ENCODE measurements around the gene MIDN. TPM values are rescaled to one million over a fixed set of nuclear protein-coding genes. Genes with fewer than 3 reads are reported as not detected.

The MIDN gene
- polyA plus RNA-seq, 4 donors, result 28.1 to 106 (median 33.0) TPM

DNA sequence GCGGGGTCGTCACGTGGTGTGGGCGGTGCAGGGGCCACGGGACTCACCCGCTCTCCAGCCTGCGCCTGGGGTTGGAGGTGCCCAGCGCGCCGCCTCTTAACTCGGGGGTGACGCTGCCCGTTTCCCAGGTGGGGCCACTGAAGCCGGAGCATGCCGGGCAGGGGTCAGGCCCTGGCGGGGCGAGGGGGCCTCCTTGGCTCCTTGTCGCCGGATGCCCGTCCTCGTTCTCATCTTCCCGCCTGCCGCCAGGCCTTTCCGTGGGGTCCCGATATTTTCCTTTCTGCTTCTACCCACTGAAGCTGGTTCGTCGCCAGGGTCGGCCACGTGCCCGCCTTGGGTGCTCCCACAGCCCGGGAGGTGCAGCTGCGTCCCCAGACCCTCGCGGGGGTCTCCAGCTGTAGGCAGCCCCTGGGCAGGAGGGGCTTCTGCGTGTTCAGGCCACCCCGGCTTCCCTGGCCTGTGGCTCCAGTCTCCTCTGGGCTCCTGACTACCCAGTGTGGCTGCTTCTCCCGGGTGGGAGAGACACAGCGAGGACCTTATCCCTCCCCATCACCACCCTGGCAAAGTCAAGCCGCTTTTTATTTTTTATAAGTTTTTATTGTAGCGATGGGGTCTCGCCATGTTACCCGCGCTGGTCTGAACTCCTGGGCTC lies 27.7 kb downstream of the MIDN start:
- no peak for DNase-seq
- 1 to 6% (median 4%) methylated on average over 35 to 43 of the region's 43 CpGs for WGBS, 3 donors

DNA sequence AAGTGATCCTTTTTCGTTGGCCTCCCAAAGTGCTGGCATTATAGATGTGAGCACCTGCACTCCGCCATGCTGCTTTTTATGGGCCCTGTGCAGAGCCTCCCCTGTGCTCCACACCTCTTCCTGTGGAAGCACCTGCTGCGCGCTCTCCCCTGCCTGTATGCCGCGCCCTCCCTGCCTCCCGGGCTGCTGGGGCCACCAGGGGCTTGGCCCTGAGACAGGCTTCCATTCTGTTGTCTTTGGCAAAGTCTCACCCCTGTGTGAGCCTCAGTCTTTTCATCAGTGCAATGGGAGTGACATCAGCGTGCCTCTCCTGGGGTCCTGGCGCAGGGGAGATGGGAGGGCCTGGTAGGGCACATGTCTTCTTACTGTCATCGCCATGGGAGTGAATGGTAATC lies 28.2 kb downstream of the MIDN start:
- peaks cover 1 to 32% (median 6%) of the 10 kb centered on the region in 3 donors for H3K4me1 ChIP-seq (ENCODE audit: control insufficient read depth in 3 of 3, insufficient read depth in 2 of 3, low read depth in 1 of 3, low read length in 2 of 3)
- FAIRE-seq, result no peak
- DNase-seq, result peak in 1 of 2 donors; percentile 64

More for the DNA sequence above, 27.7 kb downstream of the MIDN start:
- Histone ChIP-seq H3K9me3 (ENCODE audit: control insufficient read depth in 2 of 2, insufficient read depth in 1 of 2, low read depth in 1 of 2, low read length in 1 of 2) (no peaks in the 10 kb centered on the region), H3K4me1 (ENCODE audit: control insufficient read depth in 3 of 3, insufficient read depth in 2 of 3, low read depth in 1 of 3, low read length in 2 of 3) (peaks cover 6 to 38% (median 6%) of the 10 kb centered on the region in 3 donors), H3K36me3 (ENCODE audit: control insufficient read depth in 3 of 3, insufficient read depth in 2 of 3, low read depth in 1 of 3, low read length in 3 of 3) (peaks cover 13 to 90% (median 30%) of the 10 kb centered on the region in 3 donors), H3K4me3 (ENCODE audit: low read depth in 1 of 3, low read length in 3 of 3) (peak overlapping the region; percentile 43 to 82 (median 59)), H3K27ac (ENCODE audit: low read depth in 1 of 3, low read length in 2 of 3) (peak overlapping the region; percentile 80 to 100 (median 98)), H3K27me3 (ENCODE audit: control insufficient read depth in 3 of 3, insufficient read depth in 3 of 3, low read length in 3 of 3) (no peaks in the 10 kb centered on the region)
- FAIRE-seq, result no peak

DNA sequence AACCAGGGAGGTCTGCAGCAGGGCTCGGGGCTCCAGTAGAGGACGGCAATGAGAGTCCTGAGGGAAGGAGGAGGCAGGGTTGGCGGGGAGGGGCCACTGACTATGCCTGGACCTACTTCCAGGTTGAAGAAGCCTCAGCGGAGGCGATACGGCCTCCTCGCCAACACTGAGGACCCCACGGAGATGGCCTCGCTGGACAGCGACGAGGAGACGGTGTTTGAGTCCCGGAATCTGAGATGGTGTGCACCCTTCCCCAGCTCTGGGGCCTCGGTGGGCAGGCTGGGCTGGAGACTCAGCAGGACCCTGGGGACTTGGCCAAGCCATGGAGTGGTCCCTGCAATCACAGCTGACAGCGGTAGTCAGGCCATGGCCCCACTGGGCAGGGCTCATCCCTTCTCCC lies 28.7 kb downstream of the MIDN start:
- H3K27ac ChIP-seq (ENCODE audit: low read depth in 1 of 3, low read length in 2 of 3), result peak overlapping the region in 2 of 3 donors; percentile 10 to 98
- 90 to 96% (median 90%) methylated on average over 14 to 15 of the region's 15 CpGs for WGBS, 3 donors
- peaks cover 0 to 30% (median 6%) of the 10 kb centered on the region in 3 donors for H3K4me1 ChIP-seq (ENCODE audit: control insufficient read depth in 3 of 3, insufficient read depth in 2 of 3, low read depth in 1 of 3, low read length in 2 of 3)
- H3K36me3 ChIP-seq (ENCODE audit: control insufficient read depth in 3 of 3, insufficient read depth in 2 of 3, low read depth in 1 of 3, low read length in 3 of 3), result peaks cover 10 to 82% (median 26%) of the 10 kb centered on the region in 3 donors
- DNase-seq, result no peak
- no peaks in the 10 kb centered on the region for H3K27me3 ChIP-seq (ENCODE audit: control insufficient read depth in 3 of 3, insufficient read depth in 3 of 3, low read length in 3 of 3)
- H3K9me3 ChIP-seq (ENCODE audit: control insufficient read depth in 2 of 2, insufficient read depth in 1 of 2, low read depth in 1 of 2, low read length in 1 of 2), result no peaks in the 10 kb centered on the region
- H3K4me3 ChIP-seq (ENCODE audit: low read depth in 1 of 3, low read length in 3 of 3), result no peak overlapping the region
- FAIRE-seq, result no peak

More for the DNA sequence above, 28.2 kb downstream of the MIDN start:
- WGBS, 3 donors, result 21 to 48% (median 27%) methylated on average over 10 of the region's 10 CpGs
- Histone ChIP-seq H3K36me3 (ENCODE audit: control insufficient read depth in 3 of 3, insufficient read depth in 2 of 3, low read depth in 1 of 3, low read length in 3 of 3) (peaks cover 10 to 87% (median 29%) of the 10 kb centered on the region in 3 donors), H3K4me3 (ENCODE audit: low read depth in 1 of 3, low read length in 3 of 3) (peak overlapping the region in 2 of 3 donors; percentile 59 to 82), H3K9me3 (ENCODE audit: control insufficient read depth in 2 of 2, insufficient read depth in 1 of 2, low read depth in 1 of 2, low read length in 1 of 2) (no peaks in the 10 kb centered on the region), H3K27me3 (ENCODE audit: control insufficient read depth in 3 of 3, insufficient read depth in 3 of 3, low read length in 3 of 3) (no peaks in the 10 kb centered on the region), H3K27ac (ENCODE audit: low read depth in 1 of 3, low read length in 2 of 3) (peak overlapping the region; percentile 10 to 98 (median 80))

DNA sequence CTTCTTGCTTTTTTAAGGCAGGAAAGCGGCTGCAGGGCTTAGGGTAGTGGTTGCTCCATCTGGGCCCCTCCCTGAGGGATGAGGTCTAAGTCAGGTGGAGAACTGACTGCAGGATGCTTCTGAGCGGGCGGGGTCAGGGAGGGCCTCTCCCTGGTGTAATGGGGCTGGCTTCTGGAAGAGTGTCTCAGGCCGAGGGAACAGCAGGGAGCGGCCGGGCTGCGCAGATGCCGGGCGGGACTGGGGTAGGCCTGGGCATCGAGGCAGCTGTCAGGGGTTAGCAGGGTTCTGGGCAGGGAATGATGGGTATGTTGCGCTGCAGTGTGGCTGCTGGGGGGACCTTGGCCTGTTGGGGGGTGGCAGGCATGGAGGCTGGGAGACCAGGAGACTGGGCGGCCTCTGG lies 29.7 kb downstream of the MIDN start:
- H3K4me1 ChIP-seq (ENCODE audit: control insufficient read depth in 3 of 3, insufficient read depth in 2 of 3, low read depth in 1 of 3, low read length in 2 of 3), result peaks cover 0 to 33% (median 6%) of the 10 kb centered on the region in 3 donors

DNA sequence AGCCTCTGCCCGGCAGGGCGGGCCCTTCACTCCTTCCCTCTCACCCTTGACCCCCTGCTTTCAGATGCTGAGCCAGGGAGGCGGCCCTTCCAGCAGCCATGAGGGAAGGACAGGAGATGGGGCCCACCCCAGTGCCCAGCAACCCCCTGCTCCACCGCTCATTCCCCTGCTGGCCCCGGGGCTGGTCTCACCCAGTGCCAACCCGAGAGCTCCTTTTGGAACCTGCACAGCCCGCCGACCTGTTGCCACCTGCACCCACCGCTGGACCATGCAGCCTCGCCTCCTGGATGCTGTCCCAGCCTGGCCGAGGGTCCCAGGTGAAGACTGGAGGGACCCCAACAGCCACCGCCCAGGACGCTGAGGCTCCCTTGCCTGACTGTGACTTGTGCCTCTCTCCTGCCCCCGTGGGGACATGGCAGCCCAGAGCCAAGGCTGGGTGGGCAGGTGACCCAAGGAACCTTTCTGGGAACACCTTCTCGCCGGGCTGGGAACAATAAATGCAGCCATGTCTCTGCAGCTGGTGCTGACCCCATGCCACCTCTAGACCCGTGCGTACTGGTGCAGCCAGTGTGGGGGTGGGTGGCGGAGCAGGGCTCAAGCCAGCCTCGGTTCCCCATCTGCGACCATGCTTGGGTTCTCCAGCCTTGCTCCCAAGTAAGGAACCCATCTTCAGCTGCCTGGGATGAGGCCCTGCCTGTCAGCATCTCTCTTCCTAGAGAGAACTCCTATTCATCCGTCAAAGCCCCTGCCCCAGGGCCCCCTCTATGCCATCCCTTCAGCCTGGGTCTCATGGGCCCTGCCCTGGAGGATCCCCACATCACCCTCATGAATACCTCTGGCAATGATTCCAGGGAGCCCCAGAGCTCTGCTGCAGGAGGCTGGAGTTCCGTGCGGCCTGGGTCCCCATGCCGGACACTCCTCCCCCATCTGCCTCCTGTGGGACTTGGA lies 30.6 kb downstream of the MIDN start:
- Histone ChIP-seq H3K27ac (ENCODE audit: low read depth in 1 of 3, low read length in 2 of 3) (no peak overlapping the region), H3K9me3 (ENCODE audit: control insufficient read depth in 2 of 2, insufficient read depth in 1 of 2, low read depth in 1 of 2, low read length in 1 of 2) (no peaks in the 10 kb centered on the region), H3K4me1 (ENCODE audit: control insufficient read depth in 3 of 3, insufficient read depth in 2 of 3, low read depth in 1 of 3, low read length in 2 of 3) (peaks cover 0 to 36% (median 6%) of the 10 kb centered on the region in 3 donors), H3K4me3 (ENCODE audit: low read depth in 1 of 3, low read length in 3 of 3) (no peak overlapping the region), H3K36me3 (ENCODE audit: control insufficient read depth in 3 of 3, insufficient read depth in 2 of 3, low read depth in 1 of 3, low read length in 3 of 3) (peaks cover 6 to 63% (median 9%) of the 10 kb centered on the region in 3 donors), H3K27me3 (ENCODE audit: control insufficient read depth in 3 of 3, insufficient read depth in 3 of 3, low read length in 3 of 3) (no peaks in the 10 kb centered on the region)
- FAIRE-seq (no peak), DNase-seq (no peak)
- 81 to 87% (median 86%) methylated on average over 24 to 25 of the region's 25 CpGs for WGBS, 3 donors

More for the DNA sequence above, 29.7 kb downstream of the MIDN start:
- FAIRE-seq (no peak), DNase-seq (no peak)
- Histone ChIP-seq H3K4me3 (ENCODE audit: low read depth in 1 of 3, low read length in 3 of 3) (no peak overlapping the region), H3K36me3 (ENCODE audit: control insufficient read depth in 3 of 3, insufficient read depth in 2 of 3, low read depth in 1 of 3, low read length in 3 of 3) (peaks cover 6 to 72% (median 16%) of the 10 kb centered on the region in 3 donors), H3K9me3 (ENCODE audit: control insufficient read depth in 2 of 2, insufficient read depth in 1 of 2, low read depth in 1 of 2, low read length in 1 of 2) (no peaks in the 10 kb centered on the region), H3K27me3 (ENCODE audit: control insufficient read depth in 3 of 3, insufficient read depth in 3 of 3, low read length in 3 of 3) (no peaks in the 10 kb centered on the region), H3K27ac (ENCODE audit: low read depth in 1 of 3, low read length in 2 of 3) (no peak overlapping the region)
- WGBS, 3 donors, result 83 to 88% (median 85%) methylated on average over 12 of the region's 12 CpGs

DNA sequence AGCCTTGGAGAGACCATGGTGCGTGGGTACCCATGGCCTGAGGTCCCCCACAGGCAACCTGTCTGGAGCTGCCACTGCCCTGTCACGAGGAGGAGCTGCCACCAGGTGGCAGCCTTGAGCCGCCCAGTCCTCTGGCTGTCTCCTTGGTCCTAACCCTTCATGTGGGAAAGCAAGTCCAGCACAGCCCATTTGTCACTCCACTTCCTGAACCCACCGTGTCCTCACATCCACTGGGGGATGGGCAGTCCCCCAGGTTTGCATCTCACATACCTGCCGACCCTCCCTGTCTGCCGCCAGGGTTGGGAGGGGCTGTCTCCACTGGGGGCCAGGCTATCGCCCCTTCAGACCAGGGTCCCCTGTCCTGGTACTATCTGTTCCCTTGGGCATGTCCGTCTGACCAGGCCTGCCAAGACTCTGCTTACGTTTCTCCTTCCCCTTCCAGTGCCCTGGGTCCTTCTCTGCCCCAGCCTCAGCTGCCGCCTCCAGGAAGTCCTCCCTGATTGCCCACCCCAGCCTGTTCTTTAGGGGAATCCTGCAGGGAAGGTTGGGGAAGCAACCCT lies 31.5 kb downstream of the MIDN start:
- Histone ChIP-seq H3K9me3 (ENCODE audit: control insufficient read depth in 2 of 2, insufficient read depth in 1 of 2, low read depth in 1 of 2, low read length in 1 of 2) (no peaks in the 10 kb centered on the region), H3K27ac (ENCODE audit: low read depth in 1 of 3, low read length in 2 of 3) (no peak overlapping the region), H3K27me3 (ENCODE audit: control insufficient read depth in 3 of 3, insufficient read depth in 3 of 3, low read length in 3 of 3) (no peaks in the 10 kb centered on the region), H3K36me3 (ENCODE audit: control insufficient read depth in 3 of 3, insufficient read depth in 2 of 3, low read depth in 1 of 3, low read length in 3 of 3) (peaks cover 0 to 54% (median 2%) of the 10 kb centered on the region in 3 donors), H3K4me1 (ENCODE audit: control insufficient read depth in 3 of 3, insufficient read depth in 2 of 3, low read depth in 1 of 3, low read length in 2 of 3) (peaks cover 0 to 36% (median 4%) of the 10 kb centered on the region in 3 donors), H3K4me3 (ENCODE audit: low read depth in 1 of 3, low read length in 3 of 3) (no peak overlapping the region)
- WGBS, 3 donors, result 32 to 35% (median 33%) methylated on average over 10 of the region's 10 CpGs
- FAIRE-seq (no peak), DNase-seq (peak; percentile 83 to 93)

DNA sequence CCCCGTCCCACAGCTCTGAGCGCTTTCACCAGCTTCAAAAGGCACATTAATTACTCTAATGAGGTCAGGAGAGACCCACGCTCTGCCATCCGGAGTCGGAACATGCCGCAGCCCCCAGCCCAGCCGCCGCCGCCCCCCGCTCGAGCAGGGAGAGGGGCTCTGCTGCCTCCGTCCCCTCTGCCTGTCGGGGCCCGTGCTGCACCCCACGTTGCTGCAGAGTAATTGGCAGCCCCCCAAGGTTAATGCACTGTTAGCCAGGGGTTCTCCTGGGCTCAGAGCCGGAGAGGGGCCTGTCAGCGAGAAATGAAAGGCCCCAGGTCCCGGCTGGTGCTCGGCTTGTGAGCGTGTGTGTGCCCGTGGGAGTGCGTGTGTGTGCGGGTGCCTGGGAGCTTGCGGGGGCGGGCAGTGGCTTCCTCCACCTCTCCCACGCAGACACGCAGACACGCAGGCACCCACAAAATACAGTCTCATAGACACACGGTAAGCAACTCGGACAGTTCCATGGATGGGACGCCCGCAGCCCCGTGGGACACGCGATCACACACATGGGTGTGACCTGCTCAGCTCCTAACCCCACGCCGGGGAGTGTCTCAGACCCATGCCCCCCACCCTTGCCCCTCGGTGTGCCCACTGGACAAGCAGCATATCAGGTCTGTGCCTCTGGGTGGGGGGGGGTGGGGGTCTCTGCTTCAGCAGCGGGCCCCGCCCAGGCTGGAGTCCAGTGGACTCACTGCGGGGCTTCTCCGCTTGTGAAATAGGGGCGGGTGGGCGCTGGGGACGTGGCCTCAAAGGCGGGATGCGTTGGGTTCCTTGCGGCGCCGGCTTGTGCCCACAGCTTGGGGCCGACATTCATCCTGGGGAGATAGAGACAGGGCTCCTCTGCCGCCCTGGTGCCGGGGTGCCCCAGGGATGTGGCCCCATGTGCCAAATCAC lies 32.5 kb downstream of the MIDN start:
- no peaks in the 10 kb centered on the region for H3K9me3 ChIP-seq (ENCODE audit: control insufficient read depth in 2 of 2, insufficient read depth in 1 of 2, low read depth in 1 of 2, low read length in 1 of 2)
- H3K4me1 ChIP-seq (ENCODE audit: control insufficient read depth in 3 of 3, insufficient read depth in 2 of 3, low read depth in 1 of 3, low read length in 2 of 3), result peaks cover 0 to 38% (median 3%) of the 10 kb centered on the region in 3 donors
- no peak for DNase-seq
- no peak overlapping the region for H3K4me3 ChIP-seq (ENCODE audit: low read depth in 1 of 3, low read length in 3 of 3)
- peaks cover 0 to 3% (median 3%) of the 10 kb centered on the region in 3 donors for H3K27me3 ChIP-seq (ENCODE audit: control insufficient read depth in 3 of 3, insufficient read depth in 3 of 3, low read length in 3 of 3)
- no peak overlapping the region for H3K27ac ChIP-seq (ENCODE audit: low read depth in 1 of 3, low read length in 2 of 3)
- WGBS, 3 donors, result 84 to 87% (median 86%) methylated on average over 42 to 53 of the region's 53 CpGs
- H3K36me3 ChIP-seq (ENCODE audit: control insufficient read depth in 3 of 3, insufficient read depth in 2 of 3, low read depth in 1 of 3, low read length in 3 of 3), result peaks cover 0 to 51% (median 2%) of the 10 kb centered on the region in 3 donors
- FAIRE-seq, result no peak
